Uterus (tissue), 2 donors: ENCODE measurements around the gene BNC2.

Experiments
- POLR2A ChIP-seq, 2 donors: fragments of 450-650 bp; IDR thresholded peaks; one replicate each; pipeline ENCODE4 v1.6.1; 2016; ENCODE audit warnings: antibody characterized with exemption in 2 of 2, mild to moderate bottlenecking in 1 of 2, moderate library complexity in 1 of 2
- TF ChIP-seq, protein P1 (sequence below), 4 experiments: fragments of 200-600 bp in 2 of 4; fragments of 450-650 bp in 2 of 4; sonication (generic) in 2 of 4; IDR thresholded peaks; one replicate each; pipeline ENCODE4 v1.5.1; 2016 to 2019; ENCODE audit warnings: antibody characterized with exemption in 4 of 4, mild to moderate bottlenecking in 2 of 4, moderate library complexity in 1 of 4

DNA sequence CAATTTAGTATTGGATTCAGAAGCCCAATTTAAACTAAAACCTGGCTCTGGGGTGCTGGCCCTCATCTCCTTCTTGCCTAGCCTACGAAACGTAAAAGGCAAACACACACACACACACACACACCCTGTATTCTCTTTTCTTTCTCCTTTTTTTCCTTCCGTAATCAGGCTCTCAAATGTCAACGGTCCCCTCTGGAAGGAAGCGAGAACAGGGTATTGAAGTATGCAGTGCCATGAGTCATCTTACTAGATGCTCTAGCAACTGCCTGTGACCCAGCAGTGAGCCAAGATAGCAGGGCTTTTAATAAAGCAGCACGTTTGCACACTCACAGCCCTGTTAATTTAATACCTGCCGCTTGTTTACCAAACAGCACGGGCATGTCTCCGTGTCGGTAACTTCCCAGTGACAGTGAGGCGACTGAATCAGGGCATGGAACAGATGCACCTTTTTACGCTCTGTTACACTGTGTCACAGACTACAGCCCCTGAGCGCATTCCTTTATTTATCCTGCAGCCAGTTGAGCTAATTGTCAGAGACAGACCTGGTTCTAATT, 243.8 kb downstream of the BNC2 start:
- TF ChIP-seq, protein P1, sequence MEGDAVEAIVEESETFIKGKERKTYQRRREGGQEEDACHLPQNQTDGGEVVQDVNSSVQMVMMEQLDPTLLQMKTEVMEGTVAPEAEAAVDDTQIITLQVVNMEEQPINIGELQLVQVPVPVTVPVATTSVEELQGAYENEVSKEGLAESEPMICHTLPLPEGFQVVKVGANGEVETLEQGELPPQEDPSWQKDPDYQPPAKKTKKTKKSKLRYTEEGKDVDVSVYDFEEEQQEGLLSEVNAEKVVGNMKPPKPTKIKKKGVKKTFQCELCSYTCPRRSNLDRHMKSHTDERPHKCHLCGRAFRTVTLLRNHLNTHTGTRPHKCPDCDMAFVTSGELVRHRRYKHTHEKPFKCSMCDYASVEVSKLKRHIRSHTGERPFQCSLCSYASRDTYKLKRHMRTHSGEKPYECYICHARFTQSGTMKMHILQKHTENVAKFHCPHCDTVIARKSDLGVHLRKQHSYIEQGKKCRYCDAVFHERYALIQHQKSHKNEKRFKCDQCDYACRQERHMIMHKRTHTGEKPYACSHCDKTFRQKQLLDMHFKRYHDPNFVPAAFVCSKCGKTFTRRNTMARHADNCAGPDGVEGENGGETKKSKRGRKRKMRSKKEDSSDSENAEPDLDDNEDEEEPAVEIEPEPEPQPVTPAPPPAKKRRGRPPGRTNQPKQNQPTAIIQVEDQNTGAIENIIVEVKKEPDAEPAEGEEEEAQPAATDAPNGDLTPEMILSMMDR (IDR thresholded peaks at IDR 0.05) = no peak
- no peak for TF ChIP-seq POLR2A (IDR thresholded peaks at IDR 0.05)
